HEK293T (cell line): ENCODE data around the gene DBP.

Experiments
- SP1 ChIP-seq: fragments of 450-650 bp; IDR thresholded peaks from 2 replicates; pipeline ENCODE4 v1.6.1; 2017
- TF ChIP-seq, protein P1 (sequence below): fragments of 450-650 bp; IDR thresholded peaks from 2 replicates; pipeline ENCODE4 v1.6.1; 2016

DNA sequence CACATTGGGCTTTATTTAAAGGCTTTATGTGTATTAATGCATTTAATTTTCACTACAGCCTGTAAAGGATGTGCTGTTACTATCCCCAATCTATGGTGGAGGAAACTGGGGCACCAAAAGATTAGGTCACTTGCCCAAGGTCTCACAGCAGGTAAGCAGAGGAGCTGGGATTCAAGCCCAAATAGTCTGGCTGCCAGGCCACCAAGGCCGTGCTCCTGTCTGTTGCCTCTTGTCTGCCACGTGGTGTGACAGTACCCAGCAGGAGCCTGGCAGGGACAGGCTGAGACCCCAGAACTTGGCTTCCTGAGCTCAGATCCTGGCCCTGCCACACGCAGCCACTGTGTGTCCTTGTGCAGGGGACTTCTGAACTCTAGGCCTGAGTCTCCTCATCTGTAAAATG lies 31.2 kb upstream of the DBP start:
- no peak for TF ChIP-seq SP1
- TF ChIP-seq, protein P1, sequence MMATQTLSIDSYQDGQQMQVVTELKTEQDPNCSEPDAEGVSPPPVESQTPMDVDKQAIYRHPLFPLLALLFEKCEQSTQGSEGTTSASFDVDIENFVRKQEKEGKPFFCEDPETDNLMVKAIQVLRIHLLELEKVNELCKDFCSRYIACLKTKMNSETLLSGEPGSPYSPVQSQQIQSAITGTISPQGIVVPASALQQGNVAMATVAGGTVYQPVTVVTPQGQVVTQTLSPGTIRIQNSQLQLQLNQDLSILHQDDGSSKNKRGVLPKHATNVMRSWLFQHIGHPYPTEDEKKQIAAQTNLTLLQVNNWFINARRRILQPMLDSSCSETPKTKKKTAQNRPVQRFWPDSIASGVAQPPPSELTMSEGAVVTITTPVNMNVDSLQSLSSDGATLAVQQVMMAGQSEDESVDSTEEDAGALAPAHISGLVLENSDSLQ, result no peak
